Suprapubic skin (tissue), 4 donors: Measurements from ENCODE around the gene PSMD2.

Source experiments
- POLR2A ChIP-seq, 2 donors: fragments of 450-650 bp; IDR thresholded peaks; one replicate each; pipeline ENCODE4 v1.6.1; 2017; ENCODE audit warnings: antibody characterized with exemption in 2 of 2, mild to moderate bottlenecking in 2 of 2, moderate library complexity in 2 of 2
- POLR2AphosphoS5 ChIP-seq, 3 donors: sonication (generic); formaldehyde crosslinking; IDR thresholded peaks; one replicate each; pipeline ENCODE4 v1.6.1; 2017; ENCODE audit warnings: antibody characterized with exemption in 3 of 3

GRCh38 chr3:184259396-184259877, 39.6 kb upstream of the PSMD2 start:
- TF ChIP-seq POLR2A (IDR thresholded peaks at IDR 0.05) (no peak), POLR2AphosphoS5 (IDR thresholded peaks at IDR 0.05) (no peak)
